DND-41 (cell line): ENCODE measurements around the gene ZDHHC20.

Experiments
- ATAC-seq: fragments of 200-7000 bp; cut with Tn5 transposase; 3 replicates; pipeline ENCODE4 v1.9.1; 2021; ENCODE audit warnings: low read depth; ENCODE audit not compliant: insufficient read depth
- DNase-seq: peaks from one replicate; pipeline ENCODE4 v3.0.0-alpha.2; 2020
- H2AFZ ChIP-seq: 2 replicates; pipeline ENCODE4 v1.6.0; 2012; ENCODE audit warnings: low read depth, low read length
- H3K27ac ChIP-seq: 2 replicates; pipeline ENCODE4 v1.5.1; 2012; ENCODE audit warnings: low read length, inconsistent platforms
- H3K27me3 ChIP-seq: fragments of 200-600 bp; sonication (generic); 2 replicates; pipeline ENCODE4 v1.6.0; 2012; ENCODE audit warnings: low read length, mild to moderate bottlenecking, inconsistent platforms; ENCODE audit not compliant: insufficient read depth, poor library complexity
- H3K36me3 ChIP-seq: 2 replicates; pipeline ENCODE4 v1.5.1; 2012; ENCODE audit warnings: low read length, inconsistent platforms; ENCODE audit not compliant: insufficient read depth
- H3K4me1 ChIP-seq: 2 replicates; pipeline ENCODE4 v1.5.1; 2012; ENCODE audit warnings: mild to moderate bottlenecking, low read length; ENCODE audit not compliant: insufficient read depth
- H3K4me2 ChIP-seq: 2 replicates; pipeline ENCODE4 v1.6.0; 2012; ENCODE audit warnings: mild to moderate bottlenecking, moderate library complexity, low read length, inconsistent platforms; ENCODE audit not compliant: insufficient read depth
- H3K4me3 ChIP-seq, 2 experiments: fragments of 200-600 bp in 1 of 2; shearing (Covaris generic) in 1 of 2; 2 replicates each; pipeline ENCODE4 v1.5.1; 2012 to 2016; ENCODE audit warnings: inconsistent platforms in 2 of 2, low read length in 2 of 2, mild to moderate bottlenecking in 2 of 2, low read depth in 1 of 2, moderate library complexity in 1 of 2
- H3K79me2 ChIP-seq: 2 replicates; pipeline ENCODE4 v1.6.0; 2012; ENCODE audit warnings: low read length, inconsistent platforms; ENCODE audit not compliant: insufficient read depth
- H3K9ac ChIP-seq: 2 replicates; pipeline ENCODE4 v1.6.0; 2012; ENCODE audit warnings: low read depth, mild to moderate bottlenecking, inconsistent platforms, low read length, moderate library complexity
- H3K9me3 ChIP-seq: 2 replicates; pipeline ENCODE4 v1.5.1; 2012; ENCODE audit warnings: low read length, moderate library complexity, mild to moderate bottlenecking, inconsistent platforms; ENCODE audit not compliant: insufficient read depth, severe bottlenecking
- H4K20me1 ChIP-seq: 2 replicates; pipeline ENCODE4 v1.6.0; 2012; ENCODE audit warnings: low read length; ENCODE audit not compliant: insufficient read depth
- EZH2 ChIP-seq: IDR thresholded peaks from 3 replicates; pipeline ENCODE4 v1.6.1; 2012; ENCODE audit warnings: borderline replicate concordance, low read depth, mild to moderate bottlenecking, moderate library complexity, low read length, inconsistent platforms; ENCODE audit not compliant: severe bottlenecking
- TF ChIP-seq, protein P1 (sequence below): IDR thresholded peaks from 2 replicates; pipeline ENCODE4 v1.5.1; 2012; ENCODE audit warnings: borderline replicate concordance, low read length, moderate library complexity, mild to moderate bottlenecking; ENCODE audit not compliant: poor library complexity, severe bottlenecking; ENCODE audit errors: extremely low read depth

ZDHHC20 gene

DNA sequence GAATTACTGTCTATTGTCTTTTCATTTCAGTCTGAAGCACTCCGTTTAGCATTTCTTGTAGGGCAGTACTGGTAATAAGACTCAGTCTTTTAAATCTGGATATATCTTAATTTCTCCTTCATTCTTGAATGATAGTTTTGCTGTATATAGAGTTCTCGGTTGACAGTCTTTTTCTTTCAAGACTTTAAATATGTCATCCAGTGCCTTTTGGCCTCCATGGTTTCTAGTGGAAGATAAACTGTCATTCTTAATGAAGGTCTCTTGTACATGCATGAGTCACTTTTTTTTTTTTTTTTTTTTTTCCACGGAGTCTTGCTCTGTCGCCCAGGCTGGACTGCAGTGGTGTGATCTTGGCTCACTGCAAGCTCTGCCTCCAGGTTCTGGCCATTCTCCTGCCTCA, 27.2 kb upstream of the ZDHHC20 start:
- ATAC-seq (no peak), DNase-seq (no peak)
- Histone ChIP-seq H3K4me2 (no peak overlapping the region), H2AFZ (no peak overlapping the region), H3K9ac (no peak overlapping the region), H3K27ac (no peak overlapping the region), H3K9me3 (peaks cover 13% of the 10 kb centered on the region), H3K36me3 (peaks cover 13% of the 10 kb centered on the region; the same call in 1 of the 2 replicates), H4K20me1 (no peaks in the 10 kb centered on the region), H3K4me3 (no peak overlapping the region), H3K79me2 (no peaks in the 10 kb centered on the region), H3K4me1 (no peaks in the 10 kb centered on the region), H3K27me3 (no peaks in the 10 kb centered on the region)
- no peak for TF ChIP-seq EZH2
- TF ChIP-seq, protein P1, sequence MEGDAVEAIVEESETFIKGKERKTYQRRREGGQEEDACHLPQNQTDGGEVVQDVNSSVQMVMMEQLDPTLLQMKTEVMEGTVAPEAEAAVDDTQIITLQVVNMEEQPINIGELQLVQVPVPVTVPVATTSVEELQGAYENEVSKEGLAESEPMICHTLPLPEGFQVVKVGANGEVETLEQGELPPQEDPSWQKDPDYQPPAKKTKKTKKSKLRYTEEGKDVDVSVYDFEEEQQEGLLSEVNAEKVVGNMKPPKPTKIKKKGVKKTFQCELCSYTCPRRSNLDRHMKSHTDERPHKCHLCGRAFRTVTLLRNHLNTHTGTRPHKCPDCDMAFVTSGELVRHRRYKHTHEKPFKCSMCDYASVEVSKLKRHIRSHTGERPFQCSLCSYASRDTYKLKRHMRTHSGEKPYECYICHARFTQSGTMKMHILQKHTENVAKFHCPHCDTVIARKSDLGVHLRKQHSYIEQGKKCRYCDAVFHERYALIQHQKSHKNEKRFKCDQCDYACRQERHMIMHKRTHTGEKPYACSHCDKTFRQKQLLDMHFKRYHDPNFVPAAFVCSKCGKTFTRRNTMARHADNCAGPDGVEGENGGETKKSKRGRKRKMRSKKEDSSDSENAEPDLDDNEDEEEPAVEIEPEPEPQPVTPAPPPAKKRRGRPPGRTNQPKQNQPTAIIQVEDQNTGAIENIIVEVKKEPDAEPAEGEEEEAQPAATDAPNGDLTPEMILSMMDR: no peak

- no peak overlapping the region for H3K4me3 ChIP-seq
- H3K9me3 ChIP-seq: peaks cover 13% of the 10 kb centered on the region
- no peaks in the 10 kb centered on the region for H3K36me3 ChIP-seq
- H3K4me2 ChIP-seq: no peak overlapping the region
- peaks cover 4% of the 10 kb centered on the region; the same call in 1 of the 2 replicates for H3K4me1 ChIP-seq
- DNase-seq (no peak), ATAC-seq (no peak)
- H3K9ac ChIP-seq: no peak overlapping the region
- no peaks in the 10 kb centered on the region for H3K79me2 ChIP-seq
- H2AFZ ChIP-seq: no peak overlapping the region
- no peaks in the 10 kb centered on the region for H3K27me3 ChIP-seq
- H3K27ac ChIP-seq: no peak overlapping the region
- TF ChIP-seq, protein P1: no peak
- no peak for TF ChIP-seq EZH2
- no peaks in the 10 kb centered on the region for H4K20me1 ChIP-seq
Observed at GRCh38 chr13:21483748-21484147, 24.6 kb upstream of the ZDHHC20 start.

GRCh38 chr13:21481359-21481758, 22.3 kb upstream of the ZDHHC20 start:
- H3K27ac ChIP-seq: no peak overlapping the region
- no peak for DNase-seq
- H3K4me2 ChIP-seq: no peak overlapping the region
- H3K9me3 ChIP-seq: peaks cover 4% of the 10 kb centered on the region
- H3K79me2 ChIP-seq: no peaks in the 10 kb centered on the region
- no peaks in the 10 kb centered on the region for H4K20me1 ChIP-seq
- peaks cover 14% of the 10 kb centered on the region; the same call in 1 of the 2 replicates for H3K4me1 ChIP-seq
- no peak overlapping the region for H3K4me3 ChIP-seq
- H3K9ac ChIP-seq: no peak overlapping the region
- ATAC-seq: no peak
- no peaks in the 10 kb centered on the region for H3K36me3 ChIP-seq
- 0 out of 2 replicates have a peak overlapping the region, but pooled peaks have one; percentile 17 for H2AFZ ChIP-seq
- H3K27me3 ChIP-seq: no peaks in the 10 kb centered on the region
- TF ChIP-seq, protein P1: no peak
- no peak for TF ChIP-seq EZH2
